GM23248 (cell line): Measurements from ENCODE around the gene YWHAB.

Experiments used
- EZH2 ChIP-seq: fragments of 200-600 bp; sonication (generic); IDR thresholded peaks from 2 replicates; pipeline ENCODE4 v1.6.1; 2018; ENCODE audit warnings: antibody characterized with exemption, mild to moderate bottlenecking; ENCODE audit not compliant: insufficient read depth, poor library complexity, severe bottlenecking
- EZH2phosphoT487 ChIP-seq: fragments of 200-600 bp; sonication (generic); IDR thresholded peaks from 2 replicates; pipeline ENCODE4 v1.6.1; 2018; ENCODE audit warnings: antibody characterized with exemption, moderate library complexity, mild to moderate bottlenecking, low read depth; ENCODE audit not compliant: insufficient read depth

DNA sequence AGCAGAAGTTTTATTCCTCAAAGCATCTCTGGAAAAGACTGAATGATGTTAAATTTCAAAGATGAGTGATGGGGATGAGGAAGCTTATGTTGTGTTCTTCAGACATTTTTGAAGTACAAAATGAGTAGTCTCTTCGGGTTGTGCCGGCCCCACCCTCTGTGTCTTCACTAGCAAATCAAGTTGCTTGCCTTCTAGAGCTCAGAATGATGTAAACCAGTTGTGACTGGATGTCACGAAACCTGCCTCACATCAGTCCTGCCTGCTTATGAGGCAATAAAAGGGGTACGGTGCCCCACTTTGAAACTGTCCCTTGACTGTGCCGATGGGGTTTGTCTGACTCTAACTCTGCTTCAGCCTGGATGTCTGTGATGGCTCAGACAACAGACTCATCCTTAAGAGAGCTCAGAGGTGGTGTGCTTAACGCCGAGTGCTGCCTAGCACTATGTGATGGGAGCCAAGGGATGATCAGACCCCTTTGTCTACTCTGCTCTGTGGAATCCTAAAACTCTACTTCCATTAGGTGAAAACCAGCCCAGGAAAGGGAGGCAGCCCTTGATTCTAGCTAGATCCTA, 55.7 kb downstream of the YWHAB start:
- TF ChIP-seq EZH2 (no peak), EZH2phosphoT487 (no peak)
